KOPT-K1 (cell line): ENCODE results near the gene PPIAL4G.
"Not testable (repeated sequence)": the region's sequence is repeated elsewhere in the genome, so short reads cannot be mapped to it uniquely, and the experiment has no call there.

ENCODE experiments used
- H3K27ac ChIP-seq: fragments of 200-600 bp; sonication (generic); 2 replicates; pipeline ENCODE4 v1.5.1; 2016; ENCODE audit warnings: antibody characterized with exemption, mild to moderate bottlenecking, low read depth, low read length; ENCODE audit not compliant: poor library complexity, severe bottlenecking
- H3K36me3 ChIP-seq: fragments of 200-600 bp; sonication (generic); 2 replicates; pipeline ENCODE4 v1.5.1; 2017; ENCODE audit warnings: antibody characterized with exemption, mild to moderate bottlenecking, low read length, moderate library complexity; ENCODE audit not compliant: insufficient read depth
- H3K9me3 ChIP-seq: fragments of 200-600 bp; sonication (generic); 2 replicates; pipeline ENCODE4 v1.5.1; 2017; ENCODE audit warnings: antibody characterized with exemption, low read length, mild to moderate bottlenecking; ENCODE audit not compliant: insufficient read depth, poor library complexity, severe bottlenecking

The PPIAL4G gene

DNA sequence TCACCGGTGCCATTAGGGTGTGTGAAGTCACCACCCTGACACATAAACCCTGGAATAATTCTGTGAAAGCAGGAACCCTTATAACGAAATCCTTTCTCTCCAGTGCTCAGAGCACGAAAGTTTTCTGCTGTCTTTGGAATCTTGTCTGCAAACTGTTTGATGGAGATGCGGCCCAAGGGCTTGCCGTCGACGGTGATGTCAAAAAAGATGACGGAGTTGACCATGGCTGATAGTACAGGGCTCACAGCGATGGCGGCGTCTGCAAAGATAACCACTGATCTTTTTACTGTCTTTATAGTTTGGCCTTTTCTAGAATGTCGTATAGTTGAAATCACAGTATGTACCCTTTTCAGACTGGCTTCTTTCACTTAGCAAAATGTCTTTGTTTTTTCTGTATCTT, at the start of gene PPIAL4G:
TSS of gene PPIAL4G (minus strand) at position 274 of the 400 bp plus-strand sequence. CDS start at position 224, 50 bp downstream.
- H3K36me3 ChIP-seq, H3K27ac ChIP-seq, H3K9me3 ChIP-seq: not testable (repeated sequence)

DNA sequence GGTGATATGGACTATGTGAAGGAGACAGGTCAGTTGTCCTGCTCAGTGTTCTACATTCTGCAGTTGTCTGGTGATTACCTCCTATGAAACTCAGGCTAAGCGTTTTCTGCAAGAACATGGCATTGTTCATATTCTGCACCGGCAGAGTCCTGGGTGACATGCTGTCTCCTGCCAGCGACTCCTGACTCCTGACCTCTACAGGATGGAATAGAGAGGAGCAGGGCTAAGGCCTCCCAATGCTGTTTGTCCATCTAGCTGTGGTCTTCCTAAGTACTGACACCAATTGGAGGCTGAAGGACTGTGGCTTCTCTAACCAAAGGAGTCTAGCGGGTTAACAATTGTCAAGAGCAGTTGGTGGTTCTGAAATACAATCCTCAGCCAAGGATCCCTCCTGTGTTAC, 49.1 kb upstream of the PPIAL4G start:
- not testable (repeated sequence) for H3K9me3 ChIP-seq, H3K36me3 ChIP-seq, H3K27ac ChIP-seq

DNA sequence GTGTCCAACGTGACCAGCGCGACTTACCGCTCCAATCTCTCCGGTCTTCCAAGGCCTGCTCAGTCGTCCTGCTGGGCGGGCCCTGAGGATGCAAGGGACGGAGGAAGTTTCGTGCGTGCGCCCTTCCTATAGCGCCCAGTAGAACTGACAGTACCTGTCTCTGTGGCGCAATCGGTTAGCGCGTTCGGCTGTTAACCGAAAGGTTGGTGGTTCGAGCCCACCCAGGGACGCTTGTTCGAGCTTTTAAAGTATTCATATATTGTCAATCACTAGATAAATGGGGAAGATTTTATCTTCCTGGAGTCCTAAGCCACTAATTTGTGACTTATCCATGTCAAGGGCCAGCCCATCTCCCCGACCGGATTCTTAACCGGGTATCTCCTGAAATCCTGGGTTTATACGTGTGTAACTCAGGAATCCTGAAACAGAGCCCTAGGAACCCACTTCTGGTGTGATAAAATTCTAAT, 46.0 kb upstream of the PPIAL4G start:
- H3K27ac ChIP-seq, H3K9me3 ChIP-seq, H3K36me3 ChIP-seq: not testable (repeated sequence)

DNA sequence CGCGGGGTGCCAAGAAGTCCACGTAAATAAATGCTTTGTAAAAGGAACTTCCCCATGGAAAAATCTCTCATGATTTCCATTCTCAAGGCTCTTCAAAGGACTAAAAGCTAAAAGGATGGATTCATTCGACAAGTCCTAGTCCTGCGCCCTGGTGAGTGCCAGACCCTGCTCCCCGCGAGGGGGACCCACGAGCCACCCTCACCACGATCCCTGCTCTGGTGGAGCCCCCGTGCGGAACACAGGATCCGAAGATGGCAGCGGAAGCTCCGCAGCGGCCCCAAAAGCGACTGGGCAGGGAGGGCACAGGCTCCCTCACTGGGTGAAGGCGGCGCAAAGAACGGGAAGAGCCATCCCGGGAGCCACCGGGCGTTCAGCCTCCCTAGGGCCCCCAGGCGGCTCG, 45.5 kb upstream of the PPIAL4G start:
- H3K27ac ChIP-seq, H3K36me3 ChIP-seq: not testable (repeated sequence)

DNA sequence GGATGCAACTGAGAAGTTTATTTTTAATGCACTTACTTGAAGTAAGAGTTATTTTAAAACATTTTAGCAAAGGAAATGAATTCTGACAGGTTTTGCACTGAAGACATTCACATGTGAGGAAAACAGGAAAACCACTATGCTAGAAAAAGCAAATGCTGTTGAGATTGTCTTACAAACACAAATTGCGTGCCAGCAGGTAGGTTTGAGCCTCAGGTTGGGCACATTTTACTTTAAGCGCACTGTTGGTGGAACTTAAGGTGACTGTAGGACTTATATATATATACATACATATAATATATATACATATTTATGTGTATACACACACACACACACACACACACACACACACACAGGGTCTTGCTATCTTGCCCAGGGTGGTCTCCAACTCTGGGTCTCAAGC, 43.5 kb upstream of the PPIAL4G start:
- H3K36me3 ChIP-seq, H3K27ac ChIP-seq, H3K9me3 ChIP-seq: not testable (repeated sequence)

More for the DNA sequence above, 45.5 kb upstream of the PPIAL4G start:
- not testable (repeated sequence) for H3K9me3 ChIP-seq

DNA sequence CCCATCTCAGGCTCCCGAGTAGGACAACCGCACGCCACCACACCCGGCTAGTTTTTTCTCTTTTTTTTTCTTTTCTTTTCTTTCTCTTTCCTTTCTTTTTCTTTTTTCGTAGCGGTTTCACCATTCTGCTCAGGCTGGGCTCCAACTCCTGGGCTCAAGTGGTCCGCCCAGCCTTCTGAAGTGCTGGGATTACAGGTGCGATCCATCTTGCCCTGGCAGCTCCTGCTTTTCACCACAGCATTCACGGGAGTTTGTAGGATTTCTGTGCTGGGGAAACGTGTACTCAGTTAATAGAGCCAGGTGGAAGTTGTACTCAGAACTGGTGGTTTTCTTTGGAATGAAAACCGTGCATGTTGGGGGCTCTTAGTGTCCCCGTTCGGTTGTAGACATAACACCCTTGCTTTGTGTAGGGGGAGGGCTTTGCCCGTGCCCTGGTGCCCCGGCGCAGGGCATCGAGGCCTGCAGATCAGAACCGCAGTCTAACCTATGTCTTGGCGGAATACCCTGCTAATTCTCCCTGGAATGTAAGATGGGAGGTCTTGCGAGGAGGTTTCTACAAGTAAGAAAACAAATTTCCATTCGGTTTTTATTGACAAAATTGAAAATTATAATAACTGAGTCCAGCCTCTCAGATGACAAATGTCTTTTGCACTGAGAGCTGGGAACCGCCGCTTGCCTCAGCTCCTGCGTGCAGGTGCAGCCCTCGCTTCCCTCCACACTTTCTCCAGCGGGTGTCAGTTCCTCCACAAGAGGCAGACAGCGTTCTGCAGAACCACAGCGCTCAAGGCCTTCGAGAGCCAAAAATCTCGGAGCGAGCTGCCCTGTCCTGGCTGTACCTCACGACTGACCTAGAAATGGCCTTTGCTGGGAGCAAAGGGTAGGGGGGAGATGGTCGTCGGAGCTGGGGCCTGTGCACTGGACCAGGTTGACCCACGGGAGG, 40.4 kb upstream of the PPIAL4G start:
- not testable (repeated sequence) for H3K27ac ChIP-seq, H3K9me3 ChIP-seq, H3K36me3 ChIP-seq

DNA sequence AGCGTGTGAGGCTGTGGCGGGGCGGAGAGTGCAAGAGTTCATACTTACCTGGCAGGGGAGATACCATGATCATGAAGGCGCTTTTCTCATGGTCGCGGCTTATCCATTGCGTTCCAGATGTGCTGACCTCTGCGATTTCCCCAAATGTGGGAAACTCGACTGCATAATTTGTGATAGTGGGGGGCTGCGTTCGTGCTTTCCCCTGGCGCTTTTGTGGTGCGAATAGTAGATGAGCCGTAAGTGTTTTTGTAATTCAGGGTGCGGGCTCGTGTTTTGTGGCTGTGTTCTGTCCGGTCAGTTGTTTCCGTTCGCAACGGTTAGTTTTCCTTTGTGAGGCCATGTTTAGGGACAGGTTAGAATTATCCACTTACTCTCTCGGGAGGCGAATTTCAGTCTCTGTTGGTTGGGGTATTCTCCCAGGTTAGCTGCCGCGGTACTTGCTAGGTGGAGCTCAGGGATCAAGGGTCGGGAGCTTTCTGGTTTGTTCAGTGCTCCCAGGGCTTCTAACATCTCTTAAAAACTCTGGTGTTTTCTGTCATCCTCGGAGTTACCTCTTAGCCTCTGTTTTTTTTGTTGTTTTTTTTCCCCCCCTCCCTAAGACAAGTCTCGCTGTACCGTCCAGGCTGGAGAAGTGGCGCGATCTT, 39.6 kb upstream of the PPIAL4G start:
- H3K36me3 ChIP-seq, H3K27ac ChIP-seq, H3K9me3 ChIP-seq: not testable (repeated sequence)

DNA sequence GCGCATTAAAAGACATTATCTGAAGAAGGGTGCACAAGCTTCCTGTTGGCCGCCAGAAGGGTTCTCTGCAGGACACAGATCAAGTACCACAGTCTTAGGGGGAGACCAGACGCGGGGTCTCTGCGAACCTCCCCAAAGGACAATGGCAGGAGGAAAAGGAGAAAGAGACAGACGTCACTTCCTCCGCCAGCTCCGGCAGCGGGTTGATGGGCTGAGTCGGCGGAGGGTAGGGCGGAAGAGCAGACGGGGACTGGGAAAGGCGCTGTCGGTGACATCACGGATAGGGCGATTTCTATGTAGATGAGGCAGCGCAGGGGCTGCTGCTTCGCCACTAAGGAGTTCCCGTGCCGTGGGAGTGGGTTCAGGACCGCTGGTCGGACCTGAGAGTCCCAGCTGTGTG, 39.0 kb upstream of the PPIAL4G start:
- H3K36me3 ChIP-seq, H3K9me3 ChIP-seq: not testable (repeated sequence)
- peak overlapping the region; percentile 68 for H3K27ac ChIP-seq

DNA sequence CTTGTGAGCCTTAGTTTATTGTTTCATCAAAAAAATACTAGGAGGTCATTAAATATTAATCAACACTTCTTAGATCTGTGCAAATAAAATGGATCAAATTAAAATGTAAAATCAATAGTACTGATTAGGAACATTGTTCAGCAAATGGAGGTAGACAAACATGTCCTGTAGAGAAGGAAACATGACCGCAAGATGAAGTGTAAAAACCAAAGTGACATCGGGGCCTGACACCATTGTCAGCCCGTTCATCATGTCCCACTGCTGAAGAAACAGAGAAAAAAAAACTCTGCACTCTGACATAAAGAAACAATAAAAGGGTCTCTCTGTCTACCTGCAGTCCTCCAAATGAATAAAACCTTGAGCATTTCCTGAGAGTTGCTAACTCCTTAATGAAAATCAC, 31.2 kb upstream of the PPIAL4G start:
- not testable (repeated sequence) for H3K36me3 ChIP-seq, H3K27ac ChIP-seq, H3K9me3 ChIP-seq

DNA sequence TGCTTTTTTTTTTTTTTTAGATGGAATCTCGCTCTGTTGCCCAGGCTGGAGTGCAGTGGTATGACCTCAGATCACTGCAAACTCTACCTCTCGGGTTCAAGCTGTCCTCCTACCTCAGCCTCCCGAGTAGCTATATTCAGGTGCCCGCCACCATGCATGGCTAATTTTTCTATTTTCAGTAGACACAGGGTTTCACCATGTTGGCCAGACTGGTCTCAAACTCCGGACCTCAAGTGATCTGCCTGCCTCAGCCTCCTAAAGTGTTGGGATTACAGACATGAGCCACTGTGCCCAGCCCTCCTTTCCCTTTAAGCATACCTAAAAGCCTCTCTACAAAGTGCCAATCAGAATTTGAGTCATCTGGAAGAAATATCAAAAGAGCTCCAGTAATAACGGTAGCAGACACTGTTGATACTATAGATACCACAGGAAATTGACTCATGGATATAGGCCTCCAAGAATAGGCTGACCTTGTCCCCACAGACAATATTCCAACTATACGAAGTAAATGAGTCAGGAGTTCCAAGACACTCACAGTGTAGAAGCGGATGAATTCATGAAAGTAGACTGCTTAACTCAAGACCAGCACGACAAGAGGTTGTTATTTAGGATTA, 29.6 kb upstream of the PPIAL4G start:
- not testable (repeated sequence) for H3K9me3 ChIP-seq, H3K27ac ChIP-seq, H3K36me3 ChIP-seq

DNA sequence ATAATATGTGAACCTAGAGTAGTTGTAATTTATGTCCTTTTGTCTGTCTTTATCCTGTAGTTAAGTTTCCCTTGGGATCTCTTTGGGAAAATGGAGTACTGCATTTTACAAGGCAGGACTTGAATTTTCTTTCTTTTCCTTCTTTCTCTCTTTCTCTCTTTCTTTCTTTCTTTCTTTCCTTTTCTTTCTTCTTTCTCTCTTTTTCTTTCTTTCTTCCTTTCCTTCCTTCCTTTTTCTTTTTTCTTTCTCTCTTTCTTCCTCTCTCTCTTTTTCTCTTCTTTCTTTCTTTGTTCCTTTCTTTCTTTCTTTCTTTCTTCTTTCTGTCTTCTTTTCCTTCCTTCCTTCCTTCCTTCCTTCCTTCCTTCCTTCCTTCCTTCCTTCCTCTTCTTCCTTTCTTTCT, 10.8 kb upstream of the PPIAL4G start:
- H3K36me3 ChIP-seq, H3K9me3 ChIP-seq: not testable (repeated sequence)

DNA sequence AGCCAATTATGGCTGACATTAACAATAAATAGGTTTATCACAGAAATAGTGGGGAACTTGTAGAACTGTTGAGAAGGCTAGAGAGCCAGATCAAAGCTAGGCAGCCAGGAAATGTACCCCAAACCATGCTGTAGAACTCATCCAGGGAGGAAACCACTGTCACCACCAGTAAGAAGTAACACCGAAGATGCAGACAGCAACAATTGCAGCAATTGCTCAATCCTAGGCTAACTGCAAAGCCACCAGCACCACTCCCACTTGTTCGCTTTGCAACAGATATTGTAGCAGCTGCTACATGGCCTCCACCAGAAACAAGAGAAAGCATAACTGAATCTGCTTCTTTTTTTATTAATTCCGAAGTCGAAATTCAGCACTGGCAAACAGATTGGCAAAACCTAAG, 2.0 kb downstream of the PPIAL4G start:
- H3K9me3 ChIP-seq, H3K36me3 ChIP-seq: not testable (repeated sequence)
- H3K27ac ChIP-seq: peak overlapping the region; percentile 34

More for the DNA sequence above, 10.8 kb upstream of the PPIAL4G start:
- not testable (repeated sequence) for H3K27ac ChIP-seq

DNA sequence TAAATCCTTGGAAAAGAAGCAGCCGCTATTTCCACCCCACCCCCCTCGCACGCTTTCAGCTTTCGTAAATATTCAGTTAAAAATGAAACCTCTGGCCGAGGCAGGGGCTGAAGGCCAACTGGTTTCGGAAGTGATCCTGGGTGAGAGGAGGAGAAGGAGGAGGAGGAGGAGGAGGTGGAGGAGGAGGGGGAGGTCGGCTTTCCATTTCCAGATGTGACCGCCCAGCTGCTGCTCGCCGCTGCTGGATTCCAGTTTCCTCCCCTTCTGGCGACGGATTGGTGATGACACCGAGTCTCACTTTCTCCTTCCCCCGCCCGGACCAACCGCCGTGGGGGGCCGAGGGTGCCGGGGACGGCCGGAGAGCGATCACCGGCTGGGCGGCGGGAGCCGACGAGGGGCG, 23.4 kb downstream of the PPIAL4G start:
- H3K36me3 ChIP-seq, H3K9me3 ChIP-seq: not testable (repeated sequence)
- peak overlapping the region; percentile 82 for H3K27ac ChIP-seq

DNA sequence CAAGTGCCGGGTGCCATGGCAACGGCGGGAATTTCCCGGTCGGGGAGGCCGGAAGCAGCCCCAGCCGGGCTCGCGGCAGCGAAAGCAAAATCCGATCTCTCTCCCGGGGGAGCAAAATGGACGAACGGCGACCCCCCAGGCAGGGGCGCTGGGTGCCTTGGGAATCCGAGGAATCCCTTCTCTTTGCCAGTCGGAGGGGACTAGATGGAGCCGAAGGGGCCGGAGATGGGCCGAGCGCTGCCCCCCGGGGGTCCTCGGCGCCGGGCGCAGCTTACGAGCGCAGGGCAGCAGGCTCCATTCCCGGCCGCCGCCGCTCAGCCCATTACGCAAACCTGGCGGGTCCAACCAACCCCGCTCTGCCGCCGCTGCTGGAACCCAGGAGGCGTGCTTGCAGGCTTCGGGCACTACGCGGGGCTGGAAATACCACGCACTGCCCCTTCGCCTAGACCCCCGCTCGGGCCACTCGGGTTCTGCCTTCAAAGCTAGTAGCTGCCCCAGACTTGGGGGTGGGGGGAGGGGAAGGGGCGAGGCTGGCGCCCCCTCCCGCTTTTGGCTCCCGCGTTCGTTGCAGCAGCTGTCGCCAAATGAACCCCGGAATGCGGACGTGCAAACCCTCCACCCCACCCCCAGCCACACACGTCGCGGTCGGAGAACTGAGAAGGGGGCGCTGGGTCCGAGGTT, 24.1 kb downstream of the PPIAL4G start:
- H3K9me3 ChIP-seq, H3K36me3 ChIP-seq: not testable (repeated sequence)
- H3K27ac ChIP-seq: peak overlapping the region; percentile 82

DNA sequence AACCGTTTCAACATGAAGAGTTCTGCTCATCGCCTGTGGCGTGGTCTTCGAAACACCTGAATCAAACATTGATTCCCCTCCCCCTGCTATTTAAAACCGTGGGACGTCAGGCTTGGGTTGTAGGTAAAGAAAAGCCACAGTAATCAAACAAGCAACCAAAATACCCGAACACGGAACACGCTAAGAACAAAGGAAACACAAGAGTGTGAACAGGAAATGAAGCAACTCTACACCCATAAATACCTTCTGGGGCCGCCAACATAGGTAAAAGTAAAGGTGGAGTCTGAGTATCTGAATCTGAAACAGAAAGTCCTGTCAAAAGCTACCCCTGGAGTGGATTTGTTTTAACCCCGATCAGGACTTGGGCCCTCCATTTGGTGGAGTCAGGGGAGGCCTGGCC, 24.7 kb downstream of the PPIAL4G start:
- H3K9me3 ChIP-seq, H3K36me3 ChIP-seq: not testable (repeated sequence)
- peak overlapping the region; percentile 82 for H3K27ac ChIP-seq
